Esophagus muscularis mucosa (tissue), 4 donors: ENCODE data around the gene FBXO45. TPM values are rescaled to one million over a fixed set of nuclear protein-coding genes. Genes with fewer than 3 reads are reported as not detected.

Experiments
- DNase-seq: peaks from one replicate; pipeline ENCODE4 v3.0.0-alpha.2; 2017; ENCODE audit errors: extremely low spot score
- H3K27ac ChIP-seq, 4 donors: fragments of 200-600 bp; sonication (generic); replicated peaks in 1 of 4; 1 replicate in 3 of 4; 2 replicates in 1 of 4; pipeline ENCODE4 v1.5.1; 2016 to 2019; ENCODE audit warnings: mild to moderate bottlenecking in 1 of 4
- H3K27me3 ChIP-seq, 4 donors: fragments of 200-600 bp; sonication (generic); one replicate each; pipeline versions ENCODE4 v1.5.1 to v1.6.0; 2016 to 2019
- H3K36me3 ChIP-seq, 4 donors: fragments of 200-600 bp; sonication (generic); one replicate each; pipeline ENCODE4 v1.5.1; 2016 to 2019
- H3K4me1 ChIP-seq, 4 donors: fragments of 200-600 bp; sonication (generic); one replicate each; pipeline ENCODE4 v1.5.1; 2016 to 2019
- H3K4me3 ChIP-seq, 4 donors: fragments of 200-600 bp; sonication (generic); 1 replicate in 2 of 4; 2 replicates in 2 of 4; pipeline ENCODE4 v1.5.1; 2016 to 2019; ENCODE audit warnings: mild to moderate bottlenecking in 4 of 4, moderate library complexity in 1 of 4
- H3K9me3 ChIP-seq, 4 donors: fragments of 200-600 bp; sonication (generic); 1 replicate in 3 of 4; 2 replicates in 1 of 4; pipeline ENCODE4 v1.5.1; 2016 to 2019
- EP300 ChIP-seq: sonication (generic); formaldehyde crosslinking; IDR thresholded peaks from one replicate; pipeline ENCODE4 v1.6.1; 2017; ENCODE audit warnings: antibody characterized with exemption
- POLR2A ChIP-seq: fragments of 450-650 bp; IDR thresholded peaks from one replicate; pipeline ENCODE4 v1.6.1; 2017; ENCODE audit warnings: antibody characterized with exemption, moderate library complexity, mild to moderate bottlenecking, low read depth
- POLR2AphosphoS5 ChIP-seq, 2 donors: sonication (generic); formaldehyde crosslinking; IDR thresholded peaks; one replicate each; pipeline ENCODE4 v1.6.1; 2017; ENCODE audit warnings: antibody characterized with exemption in 2 of 2
- WGBS: methylation state at CpG from one replicate; pipeline ENCODE4 v1.1.5; 2018; 5-methylcytosine and 5-hydroxymethylcytosine counted together
- intact Hi-C: fragments of 100-400 bp; cut with DNase I; formaldehyde crosslinking; loops from one replicate; pipeline ENCODE4 v1.15.1; 2023
- total RNA-seq, 4 donors: library from RNA; depleted of rRNA; stranded (reverse); fragments of >200 nt; gene quantifications; one replicate each; pipeline versions ENCODE4 v1.1.0 to v1.2.1, GENCODE V29; 2016
- TF ChIP-seq, protein P1 (sequence below), 3 experiments: fragments of 200-600 bp in 2 of 3; fragments of 450-650 bp in 1 of 3; sonication (generic) in 2 of 3; IDR thresholded peaks; one replicate each; pipeline ENCODE4 v1.5.1; 2017 to 2019; ENCODE audit warnings: antibody characterized with exemption in 3 of 3, mild to moderate bottlenecking in 2 of 3, moderate library complexity in 1 of 3

Gene FBXO45
- total RNA-seq, 4 donors from 2014 or later = 9.0 to 14.7 (median 9.8) TPM

GRCh38 chr3:196554205-196554604 lies 14.3 kb upstream of the FBXO45 start:
- H3K4me1 ChIP-seq = no peaks in the 10 kb centered on the region
- H3K9me3 ChIP-seq = no peaks in the 10 kb centered on the region
- WGBS = 61% methylated on average over 3 of the region's 3 CpGs
- peaks cover 0 to 23% (median 5%) of the 10 kb centered on the region in 4 donors for H3K36me3 ChIP-seq
- intact Hi-C loops = no loop called here
- no peak for TF ChIP-seq POLR2A
- TF ChIP-seq, protein P1, sequence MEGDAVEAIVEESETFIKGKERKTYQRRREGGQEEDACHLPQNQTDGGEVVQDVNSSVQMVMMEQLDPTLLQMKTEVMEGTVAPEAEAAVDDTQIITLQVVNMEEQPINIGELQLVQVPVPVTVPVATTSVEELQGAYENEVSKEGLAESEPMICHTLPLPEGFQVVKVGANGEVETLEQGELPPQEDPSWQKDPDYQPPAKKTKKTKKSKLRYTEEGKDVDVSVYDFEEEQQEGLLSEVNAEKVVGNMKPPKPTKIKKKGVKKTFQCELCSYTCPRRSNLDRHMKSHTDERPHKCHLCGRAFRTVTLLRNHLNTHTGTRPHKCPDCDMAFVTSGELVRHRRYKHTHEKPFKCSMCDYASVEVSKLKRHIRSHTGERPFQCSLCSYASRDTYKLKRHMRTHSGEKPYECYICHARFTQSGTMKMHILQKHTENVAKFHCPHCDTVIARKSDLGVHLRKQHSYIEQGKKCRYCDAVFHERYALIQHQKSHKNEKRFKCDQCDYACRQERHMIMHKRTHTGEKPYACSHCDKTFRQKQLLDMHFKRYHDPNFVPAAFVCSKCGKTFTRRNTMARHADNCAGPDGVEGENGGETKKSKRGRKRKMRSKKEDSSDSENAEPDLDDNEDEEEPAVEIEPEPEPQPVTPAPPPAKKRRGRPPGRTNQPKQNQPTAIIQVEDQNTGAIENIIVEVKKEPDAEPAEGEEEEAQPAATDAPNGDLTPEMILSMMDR (IDR thresholded peaks at IDR 0.05) = no peak
- no peak overlapping the region for H3K27ac ChIP-seq
- no peak overlapping the region for H3K4me3 ChIP-seq
- no peak for DNase-seq
- H3K27me3 ChIP-seq = no peaks in the 10 kb centered on the region

GRCh38 chr3:196555295-196555694 lies 13.2 kb upstream of the FBXO45 start:
- Histone ChIP-seq H3K27ac (no peak overlapping the region), H3K9me3 (no peaks in the 10 kb centered on the region), H3K4me1 (no peaks in the 10 kb centered on the region), H3K4me3 (no peak overlapping the region), H3K27me3 (no peaks in the 10 kb centered on the region), H3K36me3 (peaks cover 2 to 34% (median 11%) of the 10 kb centered on the region in 4 donors)
- TF ChIP-seq POLR2AphosphoS5 (IDR thresholded peaks at IDR 0.05) = no peak
- TF ChIP-seq, protein P1 (IDR thresholded peaks at IDR 0.05) = no peak
- TF ChIP-seq POLR2A = no peak
- no peak for TF ChIP-seq EP300
- intact Hi-C loops = no loop called here
- no peak for DNase-seq
- WGBS = 72% methylated on average over 3 of the region's 3 CpGs

DNA sequence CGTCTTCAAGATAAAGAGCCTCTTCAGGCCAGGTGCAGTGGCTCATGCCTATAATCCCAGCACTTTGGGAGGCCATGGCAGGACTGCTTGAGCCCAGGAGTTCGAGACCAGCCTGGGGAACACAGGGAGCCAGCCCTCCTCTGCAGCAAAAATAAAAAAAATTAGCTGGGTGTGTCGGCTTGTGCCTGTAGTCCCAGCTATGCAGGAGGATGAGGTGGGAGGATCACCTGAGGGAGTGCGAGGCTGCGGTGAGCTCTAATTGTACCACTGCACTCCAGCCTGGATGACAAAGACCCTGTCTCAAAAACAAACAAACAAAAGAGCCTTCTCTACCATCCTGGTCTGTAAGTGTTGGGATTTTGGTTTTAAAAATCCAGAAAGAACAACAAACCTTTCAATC lies 11.2 kb upstream of the FBXO45 start:
- Histone ChIP-seq H3K4me1 (no peaks in the 10 kb centered on the region), H3K9me3 (no peaks in the 10 kb centered on the region), H3K4me3 (no peak overlapping the region), H3K27me3 (no peaks in the 10 kb centered on the region), H3K36me3 (peaks cover 12 to 48% (median 21%) of the 10 kb centered on the region in 4 donors), H3K27ac (no peak overlapping the region)
- TF ChIP-seq POLR2AphosphoS5 (IDR thresholded peaks at IDR 0.05) = no peak
- no peak for TF ChIP-seq EP300
- intact Hi-C loops = no loop called here
- WGBS = 83% methylated on average over 5 of the region's 5 CpGs
- DNase-seq = no peak

DNA sequence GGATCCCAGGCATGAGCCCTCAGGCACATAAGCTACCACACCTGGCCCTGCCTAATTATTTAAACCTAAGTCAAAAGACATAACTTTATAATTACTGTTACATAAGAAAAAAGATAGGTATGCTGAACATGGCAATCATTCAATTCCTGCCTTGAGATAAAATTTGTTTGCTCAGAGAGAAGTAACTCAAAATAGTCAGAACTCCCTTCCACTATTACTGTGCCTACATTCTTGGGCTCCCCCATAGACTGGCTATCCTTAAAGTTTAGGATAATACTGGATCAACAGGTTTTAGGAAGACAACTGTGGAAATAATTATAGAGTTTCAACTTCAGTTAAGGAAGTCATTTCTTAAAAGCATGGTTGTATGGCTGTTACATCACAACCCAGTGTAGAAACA lies 10.0 kb upstream of the FBXO45 start:
- H3K4me1 ChIP-seq = no peaks in the 10 kb centered on the region
- H3K27ac ChIP-seq = no peak overlapping the region
- no peaks in the 10 kb centered on the region for H3K9me3 ChIP-seq
- H3K4me3 ChIP-seq = no peak overlapping the region
- TF ChIP-seq, protein P1 (IDR thresholded peaks at IDR 0.05) = no peak
- TF ChIP-seq POLR2AphosphoS5 (IDR thresholded peaks at IDR 0.05) (no peak), POLR2A (no peak), EP300 (no peak)
- peaks cover 12 to 50% (median 21%) of the 10 kb centered on the region in 4 donors for H3K36me3 ChIP-seq
- intact Hi-C loops = no loop called here
- DNase-seq = no peak
- no peaks in the 10 kb centered on the region for H3K27me3 ChIP-seq

GRCh38 chr3:196559826-196560225 lies 8.6 kb upstream of the FBXO45 start:
- H3K27me3 ChIP-seq = no peaks in the 10 kb centered on the region
- no peaks in the 10 kb centered on the region for H3K4me1 ChIP-seq
- no peaks in the 10 kb centered on the region for H3K9me3 ChIP-seq
- H3K27ac ChIP-seq = no peak overlapping the region
- DNase-seq = no peak
- no peak overlapping the region for H3K4me3 ChIP-seq
- TF ChIP-seq EP300 = no peak
- no peak for TF ChIP-seq POLR2A
- TF ChIP-seq, protein P1 (IDR thresholded peaks at IDR 0.05) = no peak
- TF ChIP-seq POLR2AphosphoS5 (IDR thresholded peaks at IDR 0.05) = no peak
- intact Hi-C loops = no loop called here
- peaks cover 12 to 40% (median 18%) of the 10 kb centered on the region in 4 donors for H3K36me3 ChIP-seq
- 33% methylated on average over 3 of the region's 3 CpGs for WGBS
